Measurements from ENCODE around the gene DDRGK1.
"Not testable (repeated sequence)": the region's sequence is repeated elsewhere in the genome, so short reads cannot be mapped to it uniquely, and the experiment has no call there.

DDRGK1 gene

DNA sequence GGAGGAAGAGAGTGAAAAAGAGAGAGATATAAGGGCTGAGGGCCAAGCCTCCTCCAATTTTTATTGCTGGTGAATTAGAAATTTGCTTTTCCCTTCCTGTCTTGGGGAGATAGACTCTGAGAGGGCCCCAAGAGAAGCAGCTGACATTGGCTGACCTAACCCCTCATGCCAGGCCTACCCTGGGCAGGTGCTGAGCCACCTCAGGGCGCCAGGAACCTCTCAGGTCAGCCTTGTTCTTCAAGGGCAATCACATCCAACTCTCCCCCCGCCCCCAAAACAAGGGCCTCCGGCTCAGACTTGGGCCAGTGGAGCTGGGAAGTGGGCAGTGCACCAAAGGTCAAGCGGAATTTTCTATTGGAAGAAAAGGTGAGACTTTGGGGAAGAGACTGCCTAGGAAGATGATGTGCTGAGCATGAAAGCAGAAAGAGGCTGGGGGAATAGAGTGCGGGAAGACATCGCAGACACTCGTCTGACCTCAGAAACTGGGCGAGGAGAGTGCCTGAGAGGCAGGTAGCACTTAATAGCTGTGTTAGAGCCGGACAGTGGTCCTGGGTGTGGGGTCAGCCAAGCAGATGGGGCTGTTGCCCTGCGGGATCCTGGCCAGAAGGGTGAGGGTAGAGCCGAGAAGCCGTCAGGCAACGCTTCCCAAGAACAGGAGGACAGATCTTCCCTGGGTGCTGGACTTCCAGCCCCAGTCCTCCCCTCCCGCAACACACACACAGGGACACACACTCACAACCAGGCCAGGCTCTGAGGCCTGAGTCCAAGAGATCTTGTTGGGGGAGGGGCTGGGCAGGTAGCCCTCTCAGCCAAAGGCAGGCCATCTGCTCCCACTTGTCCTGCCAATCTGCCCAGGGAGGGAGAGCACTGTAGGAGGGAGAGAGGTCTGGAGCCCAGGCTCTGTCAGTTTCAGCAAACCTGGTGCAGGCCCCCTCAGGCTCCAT is 41.1 kb downstream of the DDRGK1 start:
- DNase-seq: no peak

DNA sequence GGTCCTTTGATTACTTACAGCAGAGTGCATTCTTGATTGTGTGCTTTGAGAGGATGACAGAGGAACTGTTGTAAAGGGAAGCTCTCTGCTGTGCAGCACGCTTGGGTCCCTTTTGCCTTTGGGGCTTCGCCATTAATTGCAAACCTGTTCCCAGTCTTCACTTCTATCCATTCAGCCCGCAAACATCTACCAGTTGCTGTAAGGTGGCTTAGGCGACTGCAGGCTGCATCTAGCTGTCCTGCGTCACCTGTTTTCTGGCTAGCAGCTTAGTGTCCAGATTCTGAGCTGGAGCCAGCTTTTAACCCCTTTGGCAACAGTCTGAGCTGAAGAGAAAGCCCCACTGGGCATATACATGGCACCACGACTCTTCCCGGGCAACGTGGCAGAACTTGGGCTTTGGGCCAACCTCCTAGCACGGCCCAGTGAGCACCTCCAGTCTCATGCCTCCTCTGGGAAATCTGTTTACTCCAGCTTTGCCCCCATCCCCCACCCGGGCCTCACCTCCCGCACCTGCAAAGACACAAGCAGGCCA is 42.3 kb downstream of the DDRGK1 start:
- peak in 1 of 2 experiments; percentile 40 for DNase-seq

DNA sequence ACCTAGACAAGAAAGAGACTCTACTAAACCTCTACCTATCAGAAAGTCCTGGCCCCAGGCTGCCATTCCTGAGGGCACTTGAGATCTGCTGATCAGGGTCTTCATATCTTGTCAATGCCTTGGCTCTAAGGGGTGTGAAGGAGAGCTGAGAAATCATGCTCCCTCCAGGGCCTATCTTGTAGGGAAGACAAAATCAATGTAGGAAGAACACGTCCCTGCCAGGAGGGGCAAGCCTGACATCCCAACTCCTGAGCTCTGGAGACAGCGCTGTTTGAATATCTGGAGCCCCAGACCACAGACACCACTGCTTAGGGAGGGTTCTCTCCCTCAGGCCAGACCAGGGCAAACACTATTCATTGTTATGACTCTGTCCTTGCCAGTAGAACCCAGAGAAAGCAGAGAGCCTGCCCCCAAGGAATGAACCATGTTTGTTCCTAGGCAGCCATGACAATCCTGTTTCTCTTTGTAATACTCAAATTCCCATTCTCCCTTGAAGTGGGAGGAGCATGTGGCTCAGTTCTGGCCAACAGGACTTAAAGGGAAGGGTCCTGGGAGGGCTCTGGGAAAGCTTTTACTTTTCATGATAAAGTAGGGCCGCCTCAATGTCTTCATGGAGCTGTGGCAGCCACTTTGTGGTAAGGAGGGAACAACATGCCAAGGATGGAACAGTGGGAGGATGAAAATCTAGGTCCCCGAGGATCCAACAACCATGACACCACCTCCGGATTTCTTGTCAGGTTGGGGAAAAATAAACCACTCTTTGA is 43.0 kb downstream of the DDRGK1 start:
- no peak for DNase-seq

DNA sequence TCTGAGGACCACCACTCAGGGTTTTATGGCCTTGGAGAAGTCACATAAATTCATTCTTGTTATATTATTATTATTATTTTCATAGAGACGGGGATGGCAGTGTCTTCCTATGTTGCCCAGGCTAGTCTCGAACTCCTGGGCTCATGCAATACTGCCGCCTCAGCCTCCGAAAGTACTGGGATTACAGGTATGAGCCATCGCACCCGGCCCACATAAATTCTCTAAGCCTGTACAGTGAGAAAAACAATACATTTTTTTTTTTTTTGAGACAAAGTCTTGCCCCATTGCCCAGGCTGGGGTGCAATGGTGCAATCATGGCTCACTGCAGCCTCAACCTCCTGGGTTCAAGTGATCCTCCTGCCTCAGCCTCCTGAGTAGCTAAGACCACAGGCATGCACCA is 44.1 kb downstream of the DDRGK1 start:
- no peak for DNase-seq

DNA sequence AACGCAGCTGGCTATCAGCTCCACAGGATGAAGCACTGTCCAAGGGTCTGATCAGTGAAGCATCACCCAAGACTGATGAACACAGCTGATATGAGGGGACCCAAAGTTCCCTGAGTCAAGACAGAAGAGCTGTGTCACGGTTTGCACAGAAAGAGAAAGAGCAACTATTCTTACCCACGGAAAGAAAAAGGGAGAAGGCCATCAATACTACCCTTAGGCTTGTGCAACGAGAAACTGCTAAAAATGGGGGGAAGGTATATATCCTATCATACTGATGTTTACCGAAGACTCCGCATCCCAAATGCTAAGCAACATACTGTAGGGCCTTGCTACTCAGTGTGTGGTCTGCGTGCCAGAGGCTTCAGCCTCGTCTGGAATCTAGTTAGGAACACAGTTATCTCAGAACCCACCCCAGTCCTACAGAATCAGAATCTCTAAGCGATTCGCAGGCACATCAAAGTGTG is 45.5 kb downstream of the DDRGK1 start:
- DNase-seq: no peak

DNA sequence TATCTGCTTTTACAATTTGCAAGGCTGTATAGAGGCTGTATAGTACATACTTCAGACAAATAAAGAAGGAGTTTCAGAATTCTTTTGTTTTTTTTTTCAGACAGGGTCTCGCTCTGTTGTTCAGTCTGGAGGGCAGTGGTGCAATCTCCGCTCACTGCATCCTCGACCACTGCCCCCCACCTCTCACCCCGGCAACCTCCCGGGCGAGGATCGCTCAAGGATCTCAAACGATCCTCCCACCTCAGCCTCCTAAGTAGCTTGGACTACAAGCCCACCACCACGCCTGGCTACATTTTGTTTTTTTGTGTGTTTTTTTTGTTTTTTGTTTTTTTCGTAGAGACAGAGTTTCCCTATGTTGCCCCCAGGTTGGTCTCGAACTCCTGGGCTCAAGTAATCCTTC is 46.7 kb downstream of the DDRGK1 start:
- DNase-seq: no peak

DNA sequence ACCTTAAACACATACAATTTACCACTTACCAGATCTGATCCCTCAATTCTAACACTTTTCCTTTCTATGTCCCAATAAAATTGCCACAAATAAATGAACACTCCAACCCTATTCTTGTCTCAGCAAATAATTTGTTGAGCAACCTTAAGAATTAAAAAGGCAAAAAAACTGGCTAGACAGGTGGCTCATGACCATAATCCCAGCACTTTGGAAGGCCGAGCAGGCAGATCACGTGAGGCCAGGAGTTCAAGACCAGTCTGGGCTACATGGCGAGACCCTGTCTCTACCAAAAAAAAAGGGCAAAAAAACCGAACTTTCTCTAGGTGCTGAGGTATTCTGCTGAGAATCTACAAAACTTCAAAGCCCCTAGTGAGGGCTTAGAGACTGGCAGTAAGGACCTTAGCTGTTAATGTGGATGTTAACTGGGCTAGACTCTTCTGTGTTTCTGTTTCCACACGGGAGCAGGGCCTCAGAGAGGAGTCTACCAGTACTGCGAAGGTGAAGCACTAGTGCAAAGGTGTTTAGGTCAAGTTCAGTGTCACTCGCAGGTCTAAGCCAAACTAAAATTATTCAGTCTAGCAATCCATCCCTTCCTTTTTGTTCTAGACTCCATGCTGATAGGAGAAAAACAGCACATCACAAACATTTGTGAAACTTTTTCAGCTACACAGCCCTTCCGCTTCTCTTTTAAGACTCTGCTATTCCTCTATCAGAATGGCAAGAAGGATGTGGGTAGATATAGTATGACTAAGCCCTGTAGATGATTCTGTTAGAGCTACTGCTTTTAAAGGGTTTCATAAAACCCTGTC is 47.5 kb downstream of the DDRGK1 start:
- DNase-seq: no peak

DNA sequence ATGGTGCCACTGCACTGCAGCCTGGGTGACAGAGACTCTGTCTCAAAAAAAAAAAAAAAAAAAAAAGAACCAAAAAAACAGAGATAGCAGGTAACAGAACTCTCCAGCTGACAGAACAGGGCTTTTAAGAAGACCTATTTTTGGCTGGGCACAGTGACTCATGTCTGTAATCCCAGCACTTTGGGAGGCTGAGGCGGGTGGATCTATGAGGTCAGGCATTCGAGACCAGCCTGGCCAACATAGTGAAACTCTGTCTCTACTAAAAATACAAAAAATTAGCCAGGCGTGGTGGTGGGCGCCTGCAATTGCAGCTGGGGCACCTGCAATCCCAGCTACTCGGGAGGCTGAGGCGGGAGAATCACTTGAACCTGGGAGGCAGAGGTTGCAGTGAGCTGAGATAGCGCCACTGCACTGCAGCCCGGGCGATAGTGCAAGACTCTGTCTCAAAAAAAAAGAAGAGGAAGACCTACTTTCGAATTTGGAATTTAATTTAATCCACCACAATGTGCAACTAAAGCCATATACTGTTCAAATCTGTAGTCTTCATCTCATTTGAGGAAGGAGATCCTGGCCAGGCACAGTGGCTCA is 52.3 kb downstream of the DDRGK1 start:
- not testable (repeated sequence) for DNase-seq

DNA sequence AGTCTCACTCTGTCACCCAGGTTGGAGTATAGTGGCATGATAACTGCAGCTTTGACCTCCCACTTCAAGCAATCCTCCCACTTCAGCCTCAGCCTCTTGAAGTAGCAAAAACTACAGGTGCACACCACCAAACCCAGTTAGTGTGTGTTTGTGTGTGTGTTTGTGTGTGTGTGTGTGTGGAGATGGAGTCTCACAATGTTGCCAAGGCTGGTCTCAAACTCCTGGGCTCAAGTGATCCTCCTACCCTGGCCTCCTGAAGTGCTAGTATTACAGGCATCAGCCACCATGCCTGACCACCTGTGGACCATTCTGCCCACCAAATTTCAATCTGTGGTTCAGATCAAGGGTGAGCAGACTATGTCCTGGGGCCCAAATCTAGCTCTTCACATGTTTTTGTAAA is 53.6 kb downstream of the DDRGK1 start:
- no peak for DNase-seq

DNA sequence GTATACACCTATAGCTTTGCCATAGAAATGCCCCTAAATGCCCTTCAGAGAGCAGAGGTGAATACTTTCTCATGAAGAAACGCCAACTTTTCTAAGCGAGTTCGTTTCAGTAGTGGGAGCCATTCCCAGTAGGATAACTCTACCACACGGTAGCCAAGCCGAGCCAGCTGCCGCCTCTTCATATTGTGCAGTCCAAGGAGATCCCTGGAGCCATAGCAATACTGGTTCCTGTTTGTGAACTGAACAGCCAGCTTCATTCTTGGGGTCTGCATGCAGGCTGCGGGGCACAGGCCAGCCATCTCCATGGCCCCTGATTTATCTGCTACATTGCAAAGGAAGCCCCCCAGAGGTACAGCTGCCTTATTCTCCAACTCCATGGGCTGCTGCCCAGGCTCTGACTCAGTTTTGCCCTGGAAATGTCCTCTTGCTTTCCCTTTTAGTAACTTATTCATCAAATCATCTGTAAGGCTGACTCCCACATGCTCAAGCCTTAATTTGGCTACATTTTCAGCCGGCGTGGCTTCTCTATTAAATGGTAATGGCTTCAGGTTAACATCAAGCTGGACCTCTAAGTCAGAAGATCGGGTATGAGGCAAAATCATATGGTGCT is 57.6 kb downstream of the DDRGK1 start:
- DNase-seq: no peak

DNA sequence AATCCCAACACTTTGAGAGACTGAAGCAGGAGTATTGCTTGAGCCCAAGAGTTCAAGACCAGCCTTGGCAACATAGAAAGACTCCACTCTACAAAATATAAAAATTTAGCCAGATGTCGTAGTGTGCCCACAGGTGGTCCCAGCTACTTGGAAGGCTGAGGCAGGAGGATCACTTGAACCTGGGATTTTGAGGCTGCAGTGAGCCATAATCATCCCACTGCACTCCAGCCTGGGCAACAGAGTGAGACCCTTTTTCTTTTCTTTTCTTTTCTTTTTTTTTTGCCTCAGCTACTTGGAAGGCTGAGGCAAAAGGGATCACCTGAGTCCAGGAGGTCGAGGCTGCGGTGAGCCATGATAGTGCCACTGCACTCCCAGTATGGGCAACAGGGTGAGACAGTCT is 62.7 kb downstream of the DDRGK1 start:
- DNase-seq: no peak

Data from NCI-H2081 (cell line).